ENCODE results near the gene KLF4.

DNA sequence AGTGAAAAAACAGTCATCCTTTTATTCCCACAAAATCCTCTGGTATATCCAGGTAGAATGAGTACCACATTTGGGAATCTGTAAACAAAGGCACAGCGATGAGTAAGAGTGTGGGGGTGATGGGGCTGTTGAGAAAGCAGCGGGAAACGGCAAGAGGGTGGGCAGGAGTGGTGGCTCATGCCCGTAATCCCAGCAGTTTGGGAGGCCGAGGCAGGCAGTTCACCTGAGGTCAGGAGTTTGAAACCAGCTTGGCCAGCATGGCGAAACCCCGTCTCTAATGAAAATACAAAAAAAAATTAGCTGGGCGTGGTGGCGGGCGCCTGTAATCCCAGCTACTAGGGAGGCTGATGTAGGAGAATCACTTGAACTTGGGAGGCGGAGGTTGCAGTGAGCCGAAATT is 43.1 kb downstream of the KLF4 start:
- TF ChIP-seq, protein P1, sequence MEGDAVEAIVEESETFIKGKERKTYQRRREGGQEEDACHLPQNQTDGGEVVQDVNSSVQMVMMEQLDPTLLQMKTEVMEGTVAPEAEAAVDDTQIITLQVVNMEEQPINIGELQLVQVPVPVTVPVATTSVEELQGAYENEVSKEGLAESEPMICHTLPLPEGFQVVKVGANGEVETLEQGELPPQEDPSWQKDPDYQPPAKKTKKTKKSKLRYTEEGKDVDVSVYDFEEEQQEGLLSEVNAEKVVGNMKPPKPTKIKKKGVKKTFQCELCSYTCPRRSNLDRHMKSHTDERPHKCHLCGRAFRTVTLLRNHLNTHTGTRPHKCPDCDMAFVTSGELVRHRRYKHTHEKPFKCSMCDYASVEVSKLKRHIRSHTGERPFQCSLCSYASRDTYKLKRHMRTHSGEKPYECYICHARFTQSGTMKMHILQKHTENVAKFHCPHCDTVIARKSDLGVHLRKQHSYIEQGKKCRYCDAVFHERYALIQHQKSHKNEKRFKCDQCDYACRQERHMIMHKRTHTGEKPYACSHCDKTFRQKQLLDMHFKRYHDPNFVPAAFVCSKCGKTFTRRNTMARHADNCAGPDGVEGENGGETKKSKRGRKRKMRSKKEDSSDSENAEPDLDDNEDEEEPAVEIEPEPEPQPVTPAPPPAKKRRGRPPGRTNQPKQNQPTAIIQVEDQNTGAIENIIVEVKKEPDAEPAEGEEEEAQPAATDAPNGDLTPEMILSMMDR (IDR thresholded peaks at IDR 0.05) = no peak
- no peak for TF ChIP-seq POLR2A (IDR thresholded peaks at IDR 0.05)
